HG03565 (cell line): ENCODE measurements around the gene IGFBP5.
A peak's percentile ranks its signal among the peaks of the same experiment; 100 is the strongest.

Experiments
- ATAC-seq: cut with Tn5 transposase; IDR thresholded peaks from one replicate; pipeline ENCODE4 v1.9.1; 2021; ENCODE audit warnings: mild to moderate bottlenecking, moderate library complexity; ENCODE audit not compliant: unreplicated experiment

Gene IGFBP5

DNA sequence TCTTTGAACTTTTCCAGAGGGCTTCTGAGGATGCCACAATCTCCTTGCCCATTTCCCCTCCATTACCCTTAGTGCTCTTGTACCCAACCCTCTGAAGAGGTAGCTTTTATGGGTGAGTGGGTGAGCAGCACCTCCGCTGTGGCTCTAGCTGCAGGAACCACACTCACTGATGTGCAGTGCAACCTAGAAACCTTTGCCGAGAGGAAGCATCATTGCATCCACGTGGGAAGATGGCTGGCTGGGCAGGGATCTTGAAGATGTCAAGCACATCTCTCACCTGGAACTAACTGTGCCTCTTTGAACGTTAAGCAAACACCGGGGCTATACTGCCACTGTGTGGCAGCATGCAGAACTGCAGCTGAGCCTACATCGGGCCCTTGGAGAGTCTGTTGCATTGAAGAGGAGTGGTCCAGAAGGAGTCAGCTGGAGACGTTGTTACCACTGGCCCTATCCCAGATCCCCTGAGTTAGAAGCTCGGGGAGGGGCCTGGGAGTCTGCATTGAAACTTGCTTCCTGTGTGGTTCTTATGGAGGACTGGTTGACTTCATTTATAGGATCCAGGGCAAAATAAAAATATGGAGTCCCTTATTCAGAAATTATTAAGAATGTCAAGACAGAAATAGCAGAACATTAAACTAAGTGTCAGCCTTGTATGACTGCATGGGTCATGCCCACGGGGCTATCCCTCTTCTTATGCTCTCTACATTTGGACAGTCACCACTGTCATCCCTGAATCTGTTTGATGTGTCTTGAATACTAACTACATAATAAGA lies 28.7 kb downstream of the IGFBP5 start:
- peak; percentile 70 for ATAC-seq

GRCh38 chr2:216665717-216666116 lies 29.6 kb downstream of the IGFBP5 start:
- ATAC-seq, result no peak

DNA sequence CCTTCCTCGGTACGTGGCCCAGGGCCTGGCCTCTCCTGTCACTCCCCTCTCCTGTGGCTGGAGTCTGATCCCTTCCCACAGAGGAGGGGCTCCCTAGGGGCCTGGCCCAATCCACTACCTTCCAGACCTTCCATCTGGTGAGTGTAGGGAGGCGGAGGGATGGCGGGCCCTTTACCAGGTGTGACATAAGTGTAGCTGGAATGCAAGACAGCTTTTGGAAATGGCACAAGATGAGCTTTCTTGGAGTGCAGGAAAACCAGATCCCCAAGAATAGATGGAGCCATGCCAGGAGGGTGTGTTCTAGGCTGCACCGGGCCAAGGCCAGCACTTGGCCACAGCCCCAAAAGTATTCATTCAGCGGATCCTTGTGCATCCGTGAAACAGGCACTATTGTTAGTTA lies 30.1 kb downstream of the IGFBP5 start:
- no peak for ATAC-seq

- ATAC-seq, result no peak
These were observed 30.7 kb downstream of the IGFBP5 start for GRCh38 chr2:216664593-216665034.

DNA sequence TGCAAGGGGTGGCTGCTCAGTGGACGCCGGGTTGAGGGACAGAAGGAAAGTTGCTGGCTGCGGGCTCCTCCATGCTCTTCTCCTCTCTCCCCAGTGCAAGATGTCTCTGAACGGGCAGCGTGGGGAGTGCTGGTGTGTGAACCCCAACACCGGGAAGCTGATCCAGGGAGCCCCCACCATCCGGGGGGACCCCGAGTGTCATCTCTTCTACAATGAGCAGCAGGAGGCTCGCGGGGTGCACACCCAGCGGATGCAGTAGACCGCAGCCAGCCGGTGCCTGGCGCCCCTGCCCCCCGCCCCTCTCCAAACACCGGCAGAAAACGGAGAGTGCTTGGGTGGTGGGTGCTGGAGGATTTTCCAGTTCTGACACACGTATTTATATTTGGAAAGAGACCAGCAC lies 31.5 kb downstream of the IGFBP5 start:
- ATAC-seq, result no peak

- no peak for ATAC-seq
These were observed 32.2 kb downstream of the IGFBP5 start for GRCh38 chr2:216663106-216663505.

DNA sequence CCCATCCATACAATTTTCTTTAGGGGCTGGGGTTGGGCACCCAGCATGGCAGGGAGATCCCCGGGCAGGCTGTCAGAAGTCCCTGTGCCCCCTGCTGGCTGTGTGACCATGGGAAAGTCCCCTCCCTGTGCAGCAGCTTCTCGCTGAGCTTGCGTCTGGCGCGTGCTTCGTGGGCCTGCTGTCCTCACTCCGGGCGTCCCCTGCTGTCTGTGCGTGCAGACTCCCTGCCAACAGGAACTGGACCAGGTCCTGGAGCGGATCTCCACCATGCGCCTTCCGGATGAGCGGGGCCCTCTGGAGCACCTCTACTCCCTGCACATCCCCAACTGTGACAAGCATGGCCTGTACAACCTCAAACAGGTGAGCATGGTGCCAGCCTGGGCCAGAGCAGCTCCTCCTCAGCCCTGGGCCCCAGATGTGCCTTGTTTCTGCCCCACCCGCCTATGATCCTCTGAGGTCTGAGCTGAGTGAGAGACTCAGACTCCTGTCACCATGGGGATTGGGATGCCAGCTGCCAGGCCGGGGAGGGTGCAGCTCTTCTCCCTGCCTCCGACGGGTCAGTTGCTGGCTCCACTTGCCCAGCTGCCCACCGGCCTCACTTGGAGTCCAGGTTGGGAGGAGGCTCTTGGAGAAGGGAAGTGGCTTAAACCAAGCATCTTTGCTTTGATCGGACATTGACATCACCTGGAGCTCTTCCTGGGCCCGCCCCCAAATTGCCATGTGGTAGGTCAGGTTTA lies 33.5 kb downstream of the IGFBP5 start:
- no peak for ATAC-seq

- no peak for ATAC-seq
These were observed 34.3 kb downstream of the IGFBP5 start for GRCh38 chr2:216661051-216661450.

- no peak for ATAC-seq
These were observed 34.9 kb downstream of the IGFBP5 start for GRCh38 chr2:216660496-216660895.

GRCh38 chr2:216659276-216659675 lies 36.1 kb downstream of the IGFBP5 start:
- no peak for ATAC-seq

DNA sequence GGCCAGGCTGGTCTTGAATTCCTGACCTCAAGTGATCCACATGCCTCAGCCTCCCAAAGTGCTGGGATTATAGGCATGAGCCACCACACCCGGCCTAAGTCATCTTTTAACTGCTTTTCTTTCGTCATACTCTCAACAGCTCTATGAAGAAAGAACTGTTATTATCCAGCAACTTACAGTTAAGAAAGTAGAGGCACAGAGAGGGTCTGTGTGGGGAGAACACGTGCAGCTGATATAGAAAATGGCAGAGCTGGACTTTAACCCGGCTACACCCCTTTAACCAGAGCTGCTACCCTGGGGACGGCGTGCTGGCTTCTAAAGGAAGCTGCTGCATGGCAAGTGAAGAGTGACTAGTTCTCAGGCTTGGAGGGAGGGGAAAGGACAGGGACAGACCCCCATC lies 36.6 kb downstream of the IGFBP5 start:
- ATAC-seq, result no peak

DNA sequence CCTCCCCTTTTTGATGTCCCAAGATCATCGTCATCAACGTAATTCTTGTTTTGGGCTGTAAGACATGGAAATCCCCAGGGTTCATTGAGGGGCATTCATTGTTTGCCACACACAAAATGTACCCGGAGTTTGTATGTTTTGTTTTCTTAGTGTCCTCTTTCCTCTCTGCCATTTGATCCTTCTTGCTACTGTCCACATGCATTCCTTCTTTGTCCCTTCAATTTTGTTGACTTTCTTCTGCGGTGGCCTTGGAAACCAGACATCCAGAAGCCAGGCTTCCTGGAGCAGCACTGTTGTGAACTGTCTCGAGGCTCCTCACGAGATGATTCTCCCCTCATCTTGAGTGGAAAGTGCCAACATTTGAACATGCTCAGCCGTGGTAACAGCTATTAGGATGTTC lies 37.4 kb downstream of the IGFBP5 start:
- ATAC-seq, result no peak

DNA sequence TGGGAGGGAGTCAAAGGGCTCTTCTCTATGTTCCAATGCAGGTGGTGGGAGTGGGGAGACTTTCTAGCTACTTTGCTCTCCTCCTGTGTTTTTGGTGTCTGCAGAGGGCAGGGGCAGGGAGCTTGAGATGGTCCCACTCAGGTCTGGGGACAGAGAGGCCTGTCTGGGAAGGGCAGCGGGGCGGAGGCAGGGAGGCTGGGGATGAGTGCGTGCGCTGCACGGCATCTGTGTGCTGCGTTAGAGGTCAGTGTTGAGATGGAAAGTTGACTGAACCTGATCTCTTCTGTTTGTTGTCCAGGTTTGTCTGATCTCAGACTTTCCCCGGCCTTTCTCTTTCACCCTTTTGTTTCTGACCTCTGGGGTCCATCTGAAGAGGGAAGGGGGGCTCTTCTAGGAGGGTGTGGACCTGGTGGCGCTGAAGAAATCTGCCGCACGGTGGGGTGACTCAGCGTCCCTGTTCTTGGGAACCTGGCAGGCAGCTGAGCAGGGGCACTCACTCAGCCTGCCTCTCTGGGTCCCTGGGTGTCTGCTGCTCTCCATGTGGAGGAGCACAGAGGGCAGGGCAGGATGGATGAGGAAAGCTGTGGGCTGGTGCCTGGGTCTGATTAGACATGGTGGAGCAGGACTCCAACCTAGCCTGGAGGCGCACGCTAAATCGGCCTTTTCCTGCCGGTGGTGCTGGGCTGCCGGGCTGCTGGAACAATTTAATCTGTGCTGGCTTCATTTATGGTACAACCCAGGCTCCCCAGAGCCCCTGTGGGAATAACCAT lies 38.1 kb downstream of the IGFBP5 start:
- ATAC-seq, result no peak

DNA sequence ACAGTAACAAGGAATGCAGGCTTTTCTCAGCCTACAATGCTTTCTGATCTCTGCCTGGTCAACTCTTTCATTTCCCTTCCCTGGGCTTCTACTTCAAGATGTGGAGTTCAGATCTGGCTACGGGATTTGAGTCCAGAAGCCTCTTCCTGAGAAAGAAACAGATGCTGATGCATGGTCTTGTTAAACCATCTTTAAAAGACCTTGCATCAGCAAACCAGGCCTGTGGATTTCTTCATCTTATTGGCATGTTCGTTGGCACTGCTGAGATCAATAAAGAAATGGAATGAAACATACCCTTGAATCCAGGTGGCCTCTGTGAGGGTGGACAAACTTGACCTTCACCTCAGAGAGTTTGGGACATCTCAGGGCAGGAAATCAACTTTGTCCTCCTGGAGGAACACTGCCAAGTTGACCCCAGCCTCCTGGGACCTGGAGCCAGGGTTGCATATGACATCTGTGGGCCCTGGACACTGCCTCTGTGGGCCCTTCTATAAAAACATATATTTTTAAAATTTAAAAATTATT lies 40.8 kb downstream of the IGFBP5 start:
- no peak for ATAC-seq

- ATAC-seq, result no peak
These were observed 41.4 kb downstream of the IGFBP5 start for GRCh38 chr2:216653931-216654365.

DNA sequence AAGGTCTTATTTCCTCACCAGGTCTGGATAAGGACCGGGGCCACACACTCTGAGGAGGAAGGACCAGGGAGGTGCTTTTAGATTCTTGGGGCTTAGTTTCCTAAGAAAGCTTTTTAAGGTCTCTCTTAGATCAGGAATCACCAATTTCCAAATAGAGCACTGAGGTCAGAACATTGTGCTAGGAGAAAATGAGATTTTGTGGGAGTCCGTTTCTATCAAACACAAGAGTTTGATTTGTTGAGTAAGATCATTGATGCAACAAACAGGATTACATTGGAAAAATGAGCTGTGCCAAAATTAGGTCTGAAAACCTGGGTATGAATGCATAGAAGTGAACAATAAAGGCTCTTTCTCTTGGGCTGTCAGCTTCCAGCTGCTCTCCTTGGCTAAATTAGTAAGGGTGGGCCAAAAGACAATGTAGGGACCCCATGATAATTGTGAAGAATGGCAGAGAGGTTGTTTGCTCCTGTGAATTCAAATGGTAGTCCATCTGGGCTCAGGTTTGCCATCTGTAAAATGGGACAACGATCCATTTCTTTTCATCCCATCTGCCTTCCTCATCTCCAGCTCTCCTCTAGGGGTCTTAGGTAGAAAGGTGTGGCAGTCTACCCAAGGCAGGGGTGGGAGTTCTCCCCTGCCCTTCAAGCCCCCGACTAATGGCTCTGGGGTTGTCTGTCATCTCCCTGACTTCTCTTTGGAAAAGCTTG lies 42.1 kb downstream of the IGFBP5 start:
- ATAC-seq, result no peak

DNA sequence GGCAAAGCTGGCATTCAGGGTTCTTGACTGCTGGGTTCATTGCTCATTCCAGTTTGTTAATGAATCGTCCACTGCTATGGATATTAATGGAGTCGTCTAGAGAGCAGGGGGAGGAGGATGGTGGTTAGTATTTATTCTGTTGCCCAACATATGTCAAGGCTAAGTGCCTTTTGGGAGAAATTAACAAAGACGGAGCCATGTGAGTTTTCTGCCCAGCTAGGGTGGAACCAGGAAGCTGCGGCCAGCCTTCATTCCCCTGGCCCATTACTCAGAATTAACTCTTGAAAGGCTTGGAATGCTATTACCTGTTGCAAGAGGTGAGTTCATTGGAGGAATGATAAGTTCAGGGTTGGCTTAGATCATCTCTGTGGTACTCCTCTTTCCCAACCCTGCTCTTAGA lies 42.8 kb downstream of the IGFBP5 start:
- ATAC-seq, result no peak

- no peak for ATAC-seq
These were observed 43.9 kb downstream of the IGFBP5 start for GRCh38 chr2:216651351-216651881.

GRCh38 chr2:216650626-216651257 lies 44.6 kb downstream of the IGFBP5 start:
- ATAC-seq, result no peak

- no peak for ATAC-seq
These were observed 45.8 kb downstream of the IGFBP5 start for GRCh38 chr2:216649574-216649973.
